ENCODE data around the gene TTLL11.
"Not testable (repeated sequence)": the region's sequence is repeated elsewhere in the genome, so short reads cannot be mapped to it uniquely, and the experiment has no call there.

Gene TTLL11

GRCh38 chr9:121895358-121895757 lies 197.8 kb downstream of the TTLL11 start:
- no peak for ATAC-seq
- TF ChIP-seq GLIS3 (CRISPR knock-in tag; IDR thresholded peaks at IDR 0.05) = no peak

DNA sequence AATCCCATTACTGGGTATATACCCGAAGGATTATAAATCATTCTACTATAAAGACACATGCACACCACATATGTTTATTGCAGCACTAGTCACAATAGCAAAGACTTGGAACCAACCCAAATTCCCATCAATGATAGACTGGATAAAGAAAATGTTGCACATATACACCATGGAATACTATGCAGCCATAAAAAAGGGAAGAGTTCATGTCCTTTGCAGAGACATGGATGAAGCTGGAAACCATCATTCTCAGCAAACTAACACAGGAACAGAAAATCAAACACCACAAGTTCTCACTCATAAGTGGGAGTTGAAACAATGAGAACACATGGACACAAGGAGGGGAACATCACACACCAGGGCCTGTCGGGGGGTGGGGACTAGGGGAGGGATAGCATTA lies 198.7 kb downstream of the TTLL11 start:
- ATAC-seq = not testable (repeated sequence)

DNA sequence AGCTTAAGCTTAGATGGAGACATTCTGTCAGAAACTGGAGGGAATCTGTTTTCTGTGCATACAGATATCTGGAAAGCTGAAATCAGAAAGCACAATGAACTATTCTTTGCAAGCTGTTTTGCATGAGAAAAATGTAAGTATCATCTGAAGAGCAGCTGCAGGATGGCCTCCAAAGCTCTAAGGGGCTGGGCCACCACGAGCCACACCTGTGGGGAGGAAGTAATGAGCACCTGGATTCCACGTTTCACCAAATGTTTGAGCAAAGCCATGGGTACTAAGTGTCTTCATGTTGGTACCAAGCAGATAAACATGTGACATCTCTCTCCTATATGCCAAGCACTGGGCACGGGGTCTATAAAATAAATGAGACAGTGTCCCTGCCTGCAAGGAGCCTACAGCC lies 199.3 kb downstream of the TTLL11 start:
- TF ChIP-seq ZC3H10 (CRISPR knock-in tag; IDR thresholded peaks at IDR 0.05) = no peak
- no peak for TF ChIP-seq GLIS3 (CRISPR knock-in tag; IDR thresholded peaks at IDR 0.05)
- TF ChIP-seq, protein P1, sequence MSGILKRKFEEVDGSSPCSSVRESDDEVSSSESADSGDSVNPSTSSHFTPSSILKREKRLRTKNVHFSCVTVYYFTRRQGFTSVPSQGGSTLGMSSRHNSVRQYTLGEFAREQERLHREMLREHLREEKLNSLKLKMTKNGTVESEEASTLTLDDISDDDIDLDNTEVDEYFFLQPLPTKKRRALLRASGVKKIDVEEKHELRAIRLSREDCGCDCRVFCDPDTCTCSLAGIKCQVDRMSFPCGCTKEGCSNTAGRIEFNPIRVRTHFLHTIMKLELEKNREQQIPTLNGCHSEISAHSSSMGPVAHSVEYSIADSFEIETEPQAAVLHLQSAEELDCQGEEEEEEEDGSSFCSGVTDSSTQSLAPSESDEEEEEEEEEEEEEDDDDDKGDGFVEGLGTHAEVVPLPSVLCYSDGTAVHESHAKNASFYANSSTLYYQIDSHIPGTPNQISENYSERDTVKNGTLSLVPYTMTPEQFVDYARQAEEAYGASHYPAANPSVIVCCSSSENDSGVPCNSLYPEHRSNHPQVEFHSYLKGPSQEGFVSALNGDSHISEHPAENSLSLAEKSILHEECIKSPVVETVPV (CRISPR knock-in tag; IDR thresholded peaks at IDR 0.05) = no peak
- TF ChIP-seq ZFP30 (CRISPR knock-in tag; IDR thresholded peaks at IDR 0.05) = no peak
- TF ChIP-seq ARNTL (CRISPR knock-in tag; IDR thresholded peaks at IDR 0.05; ENCODE audit: borderline replicate concordance, low read depth) = no peak
- no peak for TF ChIP-seq POU6F1 (CRISPR knock-in tag; IDR thresholded peaks at IDR 0.05; ENCODE audit: borderline replicate concordance, low read depth)
- TF ChIP-seq ESRRG (CRISPR knock-in tag; IDR thresholded peaks at IDR 0.05) = no peak
- TF ChIP-seq ZNF565 (CRISPR knock-in tag; conservative IDR thresholded peaks at IDR 0.05; ENCODE audit: low read depth) = no peak
- TF ChIP-seq, protein P2, sequence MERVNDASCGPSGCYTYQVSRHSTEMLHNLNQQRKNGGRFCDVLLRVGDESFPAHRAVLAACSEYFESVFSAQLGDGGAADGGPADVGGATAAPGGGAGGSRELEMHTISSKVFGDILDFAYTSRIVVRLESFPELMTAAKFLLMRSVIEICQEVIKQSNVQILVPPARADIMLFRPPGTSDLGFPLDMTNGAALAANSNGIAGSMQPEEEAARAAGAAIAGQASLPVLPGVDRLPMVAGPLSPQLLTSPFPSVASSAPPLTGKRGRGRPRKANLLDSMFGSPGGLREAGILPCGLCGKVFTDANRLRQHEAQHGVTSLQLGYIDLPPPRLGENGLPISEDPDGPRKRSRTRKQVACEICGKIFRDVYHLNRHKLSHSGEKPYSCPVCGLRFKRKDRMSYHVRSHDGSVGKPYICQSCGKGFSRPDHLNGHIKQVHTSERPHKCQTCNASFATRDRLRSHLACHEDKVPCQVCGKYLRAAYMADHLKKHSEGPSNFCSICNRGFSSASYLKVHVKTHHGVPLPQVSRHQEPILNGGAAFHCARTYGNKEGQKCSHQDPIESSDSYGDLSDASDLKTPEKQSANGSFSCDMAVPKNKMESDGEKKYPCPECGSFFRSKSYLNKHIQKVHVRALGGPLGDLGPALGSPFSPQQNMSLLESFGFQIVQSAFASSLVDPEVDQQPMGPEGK (CRISPR knock-in tag; IDR thresholded peaks at IDR 0.05; ENCODE audit: borderline replicate concordance) = no peak
- TF ChIP-seq ISL1 (CRISPR knock-in tag; IDR thresholded peaks at IDR 0.05) = no peak
- TF ChIP-seq ZNF70 (CRISPR knock-in tag; IDR thresholded peaks at IDR 0.05) = no peak
- no peak for TF ChIP-seq ZNF8 (CRISPR knock-in tag; IDR thresholded peaks at IDR 0.05)
- no peak for TF ChIP-seq ZFP3 (CRISPR knock-in tag; IDR thresholded peaks at IDR 0.05)
- TF ChIP-seq PPARA (CRISPR knock-in tag; IDR thresholded peaks at IDR 0.05; ENCODE audit: borderline replicate concordance) = no peak
- no peak for TF ChIP-seq TOX (CRISPR knock-in tag; IDR thresholded peaks at IDR 0.05; ENCODE audit: borderline replicate concordance)
- TF ChIP-seq OSR1 (CRISPR knock-in tag; IDR thresholded peaks at IDR 0.05) = no peak
- ATAC-seq = no peak

DNA sequence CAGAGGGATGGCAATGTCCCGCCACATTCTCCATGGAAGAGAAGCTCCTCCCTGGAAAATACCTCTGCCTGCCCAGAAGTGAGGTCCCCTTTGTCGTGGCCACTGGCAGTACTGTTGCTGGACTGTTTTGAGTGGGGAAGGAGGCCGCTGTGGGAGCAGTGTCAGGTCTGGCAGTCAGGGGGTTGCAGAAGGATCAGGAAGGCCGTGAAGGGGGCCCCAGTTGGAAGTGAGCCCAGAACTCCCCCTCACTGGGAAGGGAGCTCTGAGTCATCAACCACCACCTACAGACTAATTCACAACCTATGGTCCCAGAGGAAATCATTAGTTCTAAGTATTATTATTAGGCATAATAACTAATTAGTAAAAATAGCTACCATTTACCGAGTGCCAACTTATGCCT lies 200.4 kb downstream of the TTLL11 start:
- no peak for ATAC-seq

More for the DNA sequence above, 200.4 kb downstream of the TTLL11 start:
- TF ChIP-seq ESRRG (CRISPR knock-in tag; IDR thresholded peaks at IDR 0.05) = no peak
- TF ChIP-seq PPARA (CRISPR knock-in tag; IDR thresholded peaks at IDR 0.05; ENCODE audit: borderline replicate concordance) = no peak
- TF ChIP-seq TSHZ2 (CRISPR knock-in tag; IDR thresholded peaks at IDR 0.05) = no peak
- TF ChIP-seq TOX (CRISPR knock-in tag; IDR thresholded peaks at IDR 0.05; ENCODE audit: borderline replicate concordance) = no peak
- TF ChIP-seq POU6F1 (CRISPR knock-in tag; IDR thresholded peaks at IDR 0.05; ENCODE audit: borderline replicate concordance, low read depth) = no peak
- no peak for TF ChIP-seq TCF4 (CRISPR knock-in tag; IDR thresholded peaks at IDR 0.05; ENCODE audit: borderline replicate concordance)
- no peak for TF ChIP-seq ISL1 (CRISPR knock-in tag; IDR thresholded peaks at IDR 0.05)
- TF ChIP-seq RARB (CRISPR knock-in tag; IDR thresholded peaks at IDR 0.05) = no peak
- TF ChIP-seq OSR1 (CRISPR knock-in tag; IDR thresholded peaks at IDR 0.05) = no peak
- TF ChIP-seq ZFP30 (CRISPR knock-in tag; IDR thresholded peaks at IDR 0.05) = no peak

All from SK-N-SH treated with all-trans-retinoic acid at 6 μM for 48 hours (cell line).